NCI-H1092 (cell line): ENCODE results near the gene SHISA7.
"Not testable (repeated sequence)": the region's sequence is repeated elsewhere in the genome, so short reads cannot be mapped to it uniquely, and the experiment has no call there.

Source experiments
- DNase-seq: peaks from one replicate; lab custom pipeline; 2025; lab: John Stamatoyannopoulos, UW

The SHISA7 gene

DNA sequence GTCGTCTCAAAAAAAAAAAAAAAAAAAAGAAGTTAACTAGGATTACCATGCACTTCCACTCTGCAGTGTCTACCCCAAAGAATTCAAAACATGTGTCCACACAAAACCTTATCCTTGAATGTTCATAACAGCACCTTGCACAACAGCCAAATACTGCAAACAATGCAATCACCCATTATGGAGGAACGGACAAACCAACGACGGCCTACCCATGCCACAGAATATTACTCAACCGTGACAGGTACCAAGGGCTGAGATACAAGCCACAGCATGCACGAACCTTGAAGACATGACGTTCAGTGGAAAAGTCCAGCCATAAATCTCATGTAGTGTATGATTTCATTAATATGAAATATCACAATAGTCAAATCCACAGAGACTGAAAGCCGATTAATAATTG lies 3.0 kb upstream of the SHISA7 start:
- no peak for DNase-seq

DNA sequence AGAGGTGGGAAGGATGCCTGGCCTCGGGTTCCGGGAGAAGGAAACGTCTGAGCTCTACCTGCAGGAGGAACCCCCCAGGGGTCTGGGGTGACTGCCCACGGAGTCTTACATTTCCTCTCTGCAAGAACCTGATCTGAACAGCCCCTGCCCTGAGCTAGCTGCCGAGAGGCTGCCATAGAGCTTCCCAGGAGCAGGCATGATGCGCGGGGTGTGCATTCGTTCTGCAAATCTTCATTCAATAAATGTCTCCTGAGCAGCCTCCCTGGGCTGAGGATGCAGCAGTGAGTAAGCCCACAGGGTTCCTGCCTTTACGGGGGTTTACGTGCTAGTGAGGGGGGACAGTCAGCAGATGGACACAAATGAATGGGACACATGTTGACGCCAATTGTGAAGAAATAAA lies 1.5 kb upstream of the SHISA7 start:
- DNase-seq = no peak

DNA sequence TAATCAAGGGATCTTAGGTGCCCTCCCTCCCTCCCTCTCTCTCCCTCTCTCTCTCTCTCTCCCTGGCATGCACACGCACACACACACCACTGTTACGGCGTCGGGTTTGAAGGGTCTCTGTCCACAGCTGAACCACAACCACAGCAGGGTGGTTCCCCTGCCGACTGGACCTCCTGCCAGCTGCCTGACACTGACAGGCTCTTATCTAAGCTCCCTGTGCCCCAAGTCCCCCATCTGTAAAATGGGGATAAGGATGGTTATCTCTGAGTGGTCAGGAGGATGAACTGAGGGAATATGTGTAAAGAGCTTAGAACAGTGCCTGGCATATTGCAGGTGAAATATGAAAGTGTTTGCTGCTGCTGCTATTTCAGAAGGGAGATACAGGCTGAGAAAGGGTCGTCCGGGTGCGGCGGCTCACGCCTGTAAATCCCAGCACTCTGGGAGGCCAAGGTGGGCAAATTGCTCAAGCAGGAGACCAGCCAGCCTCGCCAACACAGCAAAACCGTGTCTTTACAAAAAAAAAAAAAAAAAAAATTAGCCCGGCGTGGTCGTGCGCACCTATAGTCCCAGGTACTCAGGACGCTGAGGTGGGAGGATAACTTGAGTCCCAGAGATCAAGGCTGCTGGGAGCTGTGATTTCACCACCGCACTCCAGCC lies 852 bp upstream of the SHISA7 start:
- DNase-seq = no peak

DNA sequence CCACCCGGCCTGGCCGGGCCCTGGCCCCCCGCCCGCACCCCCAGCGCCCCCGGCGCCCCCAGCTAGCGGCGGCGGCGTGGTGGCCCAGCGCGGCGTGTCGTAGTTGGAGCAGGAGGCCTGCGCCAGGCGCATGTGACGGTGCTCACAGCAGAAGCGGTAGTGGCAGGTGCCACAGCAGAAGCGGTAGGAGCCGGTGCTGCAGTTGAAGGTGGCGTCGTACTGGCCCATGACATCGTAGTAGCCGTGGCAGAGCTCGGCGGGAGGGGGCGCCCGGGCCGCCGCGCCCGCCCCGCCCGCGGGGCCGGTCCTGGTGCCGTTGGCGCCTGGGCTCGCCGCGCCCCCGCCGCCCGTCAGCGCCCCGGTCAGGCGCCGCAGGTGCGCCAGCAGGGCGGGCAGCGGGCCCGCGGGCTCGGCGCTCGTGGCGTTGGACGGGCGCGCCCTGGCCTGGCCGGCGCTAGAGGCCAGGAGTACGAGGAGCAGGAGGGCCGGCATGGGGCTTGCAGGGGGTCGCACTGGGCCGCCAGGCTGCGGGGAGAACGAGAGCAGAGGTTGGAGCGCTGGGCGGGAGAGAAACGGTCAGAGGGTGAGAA lies 633 bp downstream of the SHISA7 start:
- no peak for DNase-seq

DNA sequence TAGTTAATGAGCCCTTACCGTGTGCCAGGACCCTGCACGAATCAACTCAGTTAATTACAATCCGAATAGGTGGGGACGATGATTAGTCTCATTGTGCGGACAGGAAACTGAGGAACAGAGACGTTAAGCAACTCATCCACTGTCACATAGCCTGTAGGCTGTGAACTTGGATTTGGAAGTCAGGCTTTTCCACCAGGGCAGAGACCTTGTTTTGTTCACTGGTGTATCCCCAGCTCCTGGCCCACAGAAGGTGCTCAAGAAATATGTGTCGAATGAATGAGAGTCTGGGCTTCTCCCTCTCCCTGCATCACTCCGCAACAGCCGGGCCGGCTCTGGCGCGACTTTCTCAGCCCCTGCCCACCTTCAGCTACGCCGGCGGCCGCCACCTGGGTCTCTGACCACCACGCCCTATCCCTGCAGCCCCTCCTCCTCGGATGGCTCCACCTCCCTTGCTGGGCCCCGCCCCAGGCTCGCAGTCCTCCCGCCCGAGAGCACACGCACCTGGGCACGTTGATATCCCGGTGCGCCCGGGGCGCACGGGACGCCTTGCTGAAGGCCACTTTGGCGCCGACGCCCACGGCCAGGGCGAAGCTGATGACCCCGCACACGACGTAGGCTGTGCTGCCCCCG lies 1.3 kb downstream of the SHISA7 start:
- no peak for DNase-seq

DNA sequence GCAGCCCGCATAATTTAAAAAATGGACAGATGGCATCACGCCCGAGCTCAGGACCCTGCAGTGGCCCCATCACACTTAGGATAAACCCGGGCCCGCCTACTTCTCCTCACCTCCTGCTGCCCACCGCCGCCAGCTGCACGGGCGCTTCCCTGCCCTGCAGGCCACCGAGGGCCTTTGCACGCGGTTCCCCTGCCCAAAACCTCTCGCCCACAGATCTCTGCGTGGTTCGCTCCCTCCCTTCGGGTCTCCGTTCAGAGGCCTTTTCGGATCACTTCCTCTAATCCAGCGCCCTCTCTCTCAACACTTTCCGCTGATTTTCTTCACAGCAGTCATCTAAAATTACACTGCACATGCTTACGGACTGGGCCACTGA lies 1.8 kb downstream of the SHISA7 start:
- no peak for DNase-seq

DNA sequence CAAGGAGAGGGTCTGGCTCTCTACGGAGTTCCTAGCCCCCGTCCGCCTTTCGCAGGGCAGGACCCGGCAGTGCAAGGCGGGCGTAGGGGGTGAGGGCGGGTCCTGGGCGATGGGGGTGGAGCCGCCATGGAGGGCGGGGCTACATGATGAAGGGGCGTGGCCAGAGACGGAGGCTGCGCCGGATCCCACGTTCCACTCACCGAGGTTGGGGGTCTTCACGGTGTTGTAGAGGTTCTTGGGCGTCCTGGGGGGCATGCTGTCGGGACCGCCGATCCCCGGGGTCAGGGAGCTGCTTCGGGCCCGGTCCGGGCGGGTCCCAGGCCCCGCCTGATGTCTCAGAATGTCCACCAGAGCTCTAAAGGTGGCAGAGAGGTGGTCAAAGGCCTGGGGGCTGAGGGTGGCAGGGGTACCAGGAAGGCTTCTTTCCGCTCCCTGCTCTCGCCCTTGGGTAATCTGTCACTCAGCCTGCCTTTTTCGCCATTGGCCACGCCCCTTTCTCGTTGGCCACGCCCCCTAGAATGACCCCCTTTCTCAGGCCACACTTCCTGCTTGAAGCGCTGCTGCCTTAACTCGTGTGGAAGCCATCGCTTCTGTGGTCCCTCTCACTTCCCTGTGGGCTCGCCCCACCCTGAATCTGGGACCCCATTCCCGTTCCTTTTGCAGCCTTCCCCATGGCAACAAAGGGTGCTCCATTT lies 2.5 kb downstream of the SHISA7 start:
- DNase-seq = no peak

DNA sequence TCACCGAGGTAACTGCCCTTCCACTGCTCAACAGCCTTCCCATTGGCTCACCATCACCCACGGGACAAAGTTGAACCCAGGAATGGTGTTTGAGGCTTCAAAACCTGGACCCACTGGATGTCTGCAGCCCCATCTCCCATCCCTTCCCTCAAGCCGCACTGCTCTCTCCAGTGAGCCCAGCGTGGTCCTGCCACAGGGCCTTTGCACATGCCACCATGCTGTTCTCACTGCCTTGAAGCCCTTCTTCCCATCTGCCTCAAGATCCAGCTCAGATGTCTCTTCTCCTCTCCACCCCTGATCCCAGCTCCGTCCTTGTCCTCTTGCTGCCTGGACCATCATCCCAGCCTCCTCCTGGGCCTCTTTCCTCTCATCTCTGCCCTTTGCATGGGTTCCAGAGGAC lies 4.0 kb downstream of the SHISA7 start:
- no peak for DNase-seq

DNA sequence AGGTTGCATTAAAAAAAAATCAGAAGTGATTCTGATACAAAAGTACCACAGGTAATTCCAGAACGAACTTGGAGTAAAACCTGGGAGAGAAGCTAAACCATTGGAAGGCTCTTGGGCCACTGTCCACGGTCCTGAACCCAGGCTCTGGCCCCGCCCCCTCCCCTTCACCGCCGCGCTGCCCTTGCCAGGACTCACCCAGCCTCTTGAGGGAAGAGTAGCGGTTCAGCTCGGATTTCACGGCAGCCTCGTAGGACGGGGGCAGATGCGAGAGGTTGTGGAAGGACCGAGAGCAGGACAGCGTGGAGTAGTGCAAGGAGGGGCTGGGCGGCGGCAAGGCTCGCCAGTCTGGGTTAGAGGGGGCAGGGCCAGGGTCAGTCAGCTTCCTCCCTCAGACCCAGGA lies 5.7 kb downstream of the SHISA7 start:
- DNase-seq = no peak

DNA sequence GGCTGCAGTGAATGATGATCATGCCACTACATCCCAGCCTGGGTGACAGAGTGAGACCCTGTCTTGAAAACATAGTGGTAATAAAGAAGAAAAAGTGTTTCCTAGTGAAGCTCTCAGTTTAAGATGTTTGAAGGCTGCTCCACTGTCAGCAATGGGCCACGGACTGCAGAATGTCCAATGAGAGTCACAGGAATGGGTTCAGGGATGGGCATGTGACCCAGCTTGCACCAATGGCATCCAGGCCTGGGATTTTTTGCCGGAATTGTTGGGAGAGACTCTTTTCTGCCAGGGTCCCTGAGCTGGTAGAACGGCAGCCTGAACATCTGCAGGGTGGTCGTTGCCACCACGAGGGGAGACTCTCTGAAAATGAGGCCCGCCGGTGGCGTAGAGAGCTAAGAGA lies 6.3 kb downstream of the SHISA7 start:
- no peak for DNase-seq

DNA sequence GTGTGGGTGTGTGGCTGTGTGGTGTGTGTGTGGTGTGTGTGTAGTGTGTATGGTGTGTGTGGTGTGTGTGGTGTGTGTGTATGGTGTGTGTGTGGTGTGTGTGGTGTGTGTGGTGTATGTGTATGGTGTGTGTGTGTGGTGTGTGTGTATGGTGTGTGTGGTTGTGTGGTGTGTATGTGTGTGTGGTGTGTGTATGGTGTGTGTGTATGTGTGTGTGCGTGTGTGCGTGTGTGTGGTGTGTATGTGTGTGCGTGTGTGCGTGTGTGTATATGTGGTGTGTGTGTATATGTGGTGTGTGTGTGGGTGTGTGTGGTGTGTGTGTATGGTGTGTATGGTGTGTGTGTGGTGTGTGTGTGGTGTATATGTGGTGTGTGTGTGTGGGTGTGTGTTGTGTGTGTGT lies 8.1 kb downstream of the SHISA7 start:
- no peak for DNase-seq

DNA sequence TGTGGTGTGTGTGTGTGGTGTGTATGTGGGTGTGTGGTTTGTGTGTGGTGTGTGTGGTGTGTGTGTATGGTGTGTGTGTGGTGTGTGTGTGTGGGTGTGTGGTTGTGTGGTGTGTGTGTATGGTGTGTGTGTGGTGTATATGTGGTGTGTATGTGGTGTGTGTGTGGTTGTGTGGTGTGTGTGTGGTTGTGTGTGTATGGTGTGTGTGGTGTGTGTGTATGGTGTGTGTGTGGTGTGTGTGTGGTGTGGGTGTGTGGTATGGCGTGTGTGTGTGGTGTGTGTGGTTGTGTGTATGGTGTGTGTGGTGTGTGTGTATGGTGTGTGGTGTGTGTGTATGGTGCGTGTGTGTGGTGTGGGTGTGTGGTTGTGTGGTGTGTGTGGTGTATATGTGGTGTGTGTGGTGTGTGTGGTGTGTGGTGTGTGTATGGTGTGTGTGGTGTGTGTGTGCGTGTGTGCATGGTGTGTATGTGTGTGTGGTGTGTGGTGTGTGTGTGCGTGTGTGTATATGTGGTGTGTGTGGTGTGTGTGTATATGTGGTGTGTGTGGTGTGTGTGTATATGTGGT lies 8.7 kb downstream of the SHISA7 start:
- DNase-seq = no peak

DNA sequence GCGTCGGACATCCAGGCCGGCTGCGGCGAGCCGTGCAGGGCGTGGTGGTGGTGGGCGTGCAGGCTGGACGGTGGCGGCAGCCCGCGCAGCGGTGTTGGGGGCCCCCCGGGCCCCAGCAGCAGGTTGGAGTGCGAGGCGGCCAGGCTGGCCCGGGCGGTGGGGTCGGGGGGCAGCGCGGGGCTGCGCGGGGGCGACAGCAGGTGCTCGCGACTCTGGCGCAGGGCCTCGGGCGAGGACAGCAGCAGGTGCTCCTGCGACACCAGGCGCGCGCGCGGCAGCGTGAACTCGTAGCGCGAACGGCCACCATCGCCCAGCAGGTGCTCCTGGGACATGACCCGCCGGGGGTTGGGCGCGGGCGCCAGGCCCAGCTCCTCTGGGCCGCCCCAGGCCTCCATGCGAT lies 9.8 kb downstream of the SHISA7 start:
- DNase-seq = no peak

DNA sequence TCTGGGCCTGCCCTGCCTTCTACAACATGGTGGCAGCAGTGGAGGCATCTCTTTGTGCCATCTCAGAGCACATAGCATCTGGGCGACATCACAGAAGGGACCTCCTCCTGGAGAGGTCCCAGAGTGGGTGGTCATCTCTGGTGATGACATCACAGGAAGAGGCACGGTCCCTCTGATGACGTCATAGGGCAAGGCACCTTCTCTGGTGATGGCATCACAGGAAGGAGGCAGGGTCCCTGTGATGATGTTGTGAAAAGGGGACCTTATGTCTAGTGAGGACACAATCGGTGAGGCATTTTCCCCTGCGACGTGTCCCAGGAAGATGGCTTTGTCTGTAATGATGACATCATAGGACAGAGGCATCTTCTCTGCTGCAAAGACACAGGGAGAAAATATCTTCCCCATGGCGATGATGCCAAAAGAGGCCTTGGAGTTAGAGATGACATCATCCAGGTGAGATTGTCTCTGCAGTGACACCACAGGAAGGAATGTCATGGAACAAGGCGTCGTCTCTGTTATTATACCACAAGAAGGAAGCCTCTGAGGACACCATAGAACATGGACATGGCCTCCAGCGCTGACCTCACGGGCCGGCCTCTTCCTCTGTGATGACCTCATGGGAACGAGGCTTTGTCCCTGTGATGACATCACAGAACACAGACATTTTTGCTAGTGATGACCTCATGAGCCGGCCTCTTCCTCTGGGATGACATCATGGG lies 10.7 kb downstream of the SHISA7 start:
- no peak for DNase-seq

DNA sequence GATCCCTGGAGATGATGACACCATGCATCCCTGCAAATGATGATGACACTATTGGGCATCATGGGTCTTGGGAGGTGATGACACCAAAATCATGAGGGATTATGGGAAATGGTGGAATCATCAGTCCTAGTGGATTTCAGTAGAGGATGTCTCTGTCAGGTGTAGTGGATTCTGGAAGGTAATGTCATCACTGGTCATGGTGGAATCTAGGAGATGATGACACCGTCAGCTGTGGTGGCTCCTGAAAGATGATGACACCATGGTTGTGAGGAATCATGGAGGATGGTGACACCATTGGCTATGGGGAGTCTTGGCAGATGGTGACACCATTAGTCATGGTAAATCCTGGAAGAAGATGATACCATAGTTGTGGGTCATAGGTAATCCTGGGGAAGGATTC lies 11.9 kb downstream of the SHISA7 start:
- DNase-seq = no peak

DNA sequence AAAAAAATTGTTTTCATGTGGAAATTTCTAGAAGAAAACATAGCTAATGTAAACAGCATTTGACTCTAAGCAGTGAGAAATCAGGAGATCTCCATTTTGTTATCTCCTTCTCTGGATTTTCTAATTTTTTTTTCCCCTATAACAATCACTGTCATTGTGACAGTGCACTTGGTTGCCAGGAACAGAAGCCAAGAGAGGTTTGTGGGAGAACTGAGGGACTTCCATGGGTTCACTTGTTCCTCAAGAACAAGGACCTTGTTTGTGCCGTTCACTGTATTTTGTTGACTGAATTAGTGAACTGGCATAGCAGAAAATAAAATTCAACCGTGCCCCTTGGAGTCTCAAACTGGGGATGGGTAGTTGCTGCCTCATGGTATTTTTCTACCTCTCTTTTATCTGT lies 17.1 kb downstream of the SHISA7 start:
- DNase-seq = no peak

DNA sequence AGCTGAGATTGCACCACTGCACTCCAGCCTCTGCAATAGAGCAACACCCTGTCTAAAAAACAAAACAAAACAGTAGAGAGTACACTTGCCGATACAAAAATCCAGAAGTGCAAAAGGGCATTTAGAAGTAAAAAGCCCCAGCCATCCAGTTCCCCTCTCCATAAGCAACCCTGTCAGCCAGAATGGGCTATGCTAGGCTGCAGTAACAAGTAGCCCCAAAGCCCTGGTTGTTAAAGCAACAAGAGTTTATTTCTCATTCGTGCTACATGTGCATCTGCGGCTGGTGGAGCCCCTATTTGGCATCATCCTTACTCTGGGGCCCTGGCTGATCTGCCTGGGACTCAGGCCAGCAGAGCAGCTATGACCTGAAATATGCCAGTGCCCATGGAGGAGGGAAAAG lies 18.6 kb downstream of the SHISA7 start:
- no peak for DNase-seq

DNA sequence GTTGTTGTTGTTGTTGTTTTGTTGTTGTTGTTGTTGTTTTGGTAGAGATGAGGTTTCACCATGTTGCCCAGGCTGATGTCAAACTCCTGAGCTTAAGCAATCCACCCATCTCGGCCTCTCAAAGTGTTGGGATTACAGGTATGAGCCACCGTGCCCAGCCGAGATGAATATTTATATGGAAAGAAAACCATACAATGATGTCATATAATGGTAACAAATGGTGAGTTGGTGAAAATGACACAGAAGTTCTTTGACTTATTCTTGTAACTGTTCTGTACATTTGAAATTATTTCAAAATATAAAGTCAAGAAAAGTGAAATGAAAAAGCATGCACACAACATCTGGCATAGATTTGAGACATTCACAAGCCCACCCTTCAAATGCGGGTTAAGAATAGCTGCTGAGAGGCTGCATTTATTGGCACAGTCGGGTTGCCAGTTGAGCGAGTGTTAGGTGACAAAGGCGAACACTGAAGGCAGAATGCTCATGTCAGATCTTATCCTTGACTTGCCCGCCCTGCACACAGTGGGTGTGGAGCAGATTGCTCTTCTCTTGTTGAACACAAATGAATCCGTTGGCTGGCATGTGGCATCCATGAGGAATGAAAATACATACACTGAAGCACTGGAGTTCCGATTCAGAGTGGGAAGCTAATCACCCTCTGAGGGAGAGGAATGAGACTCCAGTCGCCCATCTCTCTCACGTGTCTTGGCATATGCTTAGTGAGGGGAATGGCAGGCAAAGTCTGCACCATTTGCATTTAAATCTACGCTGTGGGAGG lies 19.7 kb downstream of the SHISA7 start:
- no peak for DNase-seq

DNA sequence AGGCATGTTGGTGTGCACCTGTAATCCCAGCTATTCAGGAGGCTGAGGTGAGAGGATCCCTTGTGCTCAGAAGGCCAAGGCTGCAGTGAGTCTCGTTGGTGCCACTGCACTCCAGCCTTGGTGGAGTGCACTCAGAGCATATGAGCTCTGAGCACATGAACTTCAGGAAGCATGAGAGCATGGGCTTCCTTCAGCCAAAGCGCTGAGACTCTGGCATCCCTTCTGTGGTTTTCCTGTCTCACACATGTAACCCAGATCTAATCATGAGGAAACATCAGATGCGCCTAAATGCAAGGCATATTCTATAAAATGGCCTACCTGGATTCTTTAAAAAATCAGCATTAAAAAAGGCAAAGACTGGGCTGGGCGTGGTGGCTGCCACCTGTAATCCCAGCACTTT lies 21.8 kb downstream of the SHISA7 start:
- DNase-seq = not testable (repeated sequence)

DNA sequence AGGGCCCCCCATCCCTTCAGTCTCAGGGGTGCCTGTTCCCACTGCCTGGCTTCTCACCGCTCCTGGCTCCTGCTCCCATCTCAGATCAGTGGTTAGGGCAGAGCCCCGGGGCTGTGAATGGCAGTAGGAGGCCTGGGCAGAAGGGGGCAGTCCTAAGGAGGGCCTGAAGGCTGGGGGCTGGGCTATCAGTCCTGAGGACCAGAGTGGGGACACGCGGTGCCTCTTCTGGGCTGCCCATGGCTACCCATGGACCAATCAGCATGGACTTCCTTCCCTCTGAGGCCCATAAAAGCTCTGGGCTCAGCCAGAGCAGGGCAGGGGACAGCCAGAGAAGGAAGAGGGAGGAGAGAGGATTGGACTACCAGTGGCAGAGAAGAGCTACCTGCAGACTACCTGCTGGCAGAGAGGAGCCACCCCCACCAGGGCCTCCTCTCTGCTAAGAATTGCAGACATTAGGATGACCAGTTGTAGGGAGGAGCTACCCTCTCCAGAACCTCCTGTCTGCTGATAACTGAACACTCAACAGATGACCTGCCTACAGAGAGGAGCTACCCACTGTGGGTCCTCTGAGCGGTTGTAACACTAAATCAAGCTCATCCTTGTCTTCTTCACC lies 23.4 kb downstream of the SHISA7 start:
- no peak for DNase-seq

DNA sequence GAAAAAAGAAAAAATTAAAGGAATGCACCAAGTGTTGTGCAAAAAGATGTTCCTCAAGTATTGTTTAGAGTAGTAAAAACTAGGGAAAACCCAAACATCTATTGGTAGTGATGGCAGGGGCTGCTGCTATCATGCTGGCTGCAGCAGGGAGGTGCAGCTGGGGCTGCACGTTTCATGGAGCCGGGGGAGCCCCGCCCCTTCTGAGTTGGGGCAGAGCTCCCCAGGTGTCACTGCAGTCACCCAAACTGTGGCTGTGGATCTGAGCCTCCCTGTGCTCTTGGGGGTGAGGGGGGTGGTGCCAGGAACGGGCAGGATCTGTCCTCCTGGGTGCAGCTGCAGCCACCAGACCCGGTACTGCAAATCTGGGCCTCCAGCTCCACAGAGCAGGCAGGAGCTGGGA lies 24.0 kb downstream of the SHISA7 start:
- no peak for DNase-seq
